Gastroesophageal sphincter (tissue), 3 donors: ENCODE measurements around the gene CD83.

Experiments
- CTCF ChIP-seq, 4 experiments: fragments of 200-600 bp in 2 of 4; fragments of 450-650 bp in 2 of 4; sonication (generic) in 1 of 4; IDR thresholded peaks; one replicate each; pipeline ENCODE4 v1.5.1; 2017 to 2019; ENCODE audit warnings: antibody characterized with exemption in 4 of 4, mild to moderate bottlenecking in 2 of 4, moderate library complexity in 2 of 4
- POLR2A ChIP-seq, 2 donors: fragments of 450-650 bp; IDR thresholded peaks; one replicate each; pipeline ENCODE4 v1.6.1; 2017; ENCODE audit warnings: antibody characterized with exemption in 2 of 2, mild to moderate bottlenecking in 2 of 2, moderate library complexity in 1 of 2
- POLR2AphosphoS5 ChIP-seq: sonication (generic); formaldehyde crosslinking; IDR thresholded peaks from one replicate; pipeline ENCODE4 v1.6.1; 2017; ENCODE audit warnings: antibody characterized with exemption

- TF ChIP-seq CTCF (IDR thresholded peaks at IDR 0.05) = no peak
- TF ChIP-seq POLR2AphosphoS5 = no peak
- no peak for TF ChIP-seq POLR2A (IDR thresholded peaks at IDR 0.05)
These were observed 56.7 kb downstream of the CD83 start for GRCh38 chr6:14174226-14174625.
